GM23338 (cell line): ENCODE data around the gene TMEM86A. TPM values are rescaled to one million over a fixed set of nuclear protein-coding genes. Genes with fewer than 3 reads are reported as not detected.
A peak's percentile ranks its signal among the peaks of the same experiment; 100 is the strongest.

Experiments
- ATAC-seq: fragments of 200-7000 bp; cut with Tn5 transposase; 3 replicates; pipeline ENCODE4 v1.9.1; 2020
- DNase-seq: peaks from one replicate; pipeline ENCODE4 v3.0.0-alpha.2; 2015; ENCODE audit warnings: low spot score
- H2AFZ ChIP-seq: fragments of 200-600 bp; sonication (generic); 2 replicates; pipeline ENCODE4 v1.8.0; 2016; ENCODE audit warnings: antibody characterized with exemption, mild to moderate bottlenecking, moderate library complexity
- H3F3A ChIP-seq: fragments of 200-600 bp; sonication (generic); replicated peaks from 2 replicates; pipeline ENCODE4 v1.8.0; 2017; ENCODE audit warnings: antibody characterized with exemption, mixed run types, low read depth
- H3K27ac ChIP-seq: fragments of 200-600 bp; sonication (generic); 2 replicates; pipeline ENCODE4 v1.6.1; 2016; ENCODE audit warnings: low read depth
- H3K27me3 ChIP-seq: fragments of 200-600 bp; sonication (generic); 2 replicates; pipeline ENCODE4 v1.8.0; 2016; ENCODE audit warnings: mild to moderate bottlenecking, mixed run types, moderate library complexity; ENCODE audit not compliant: insufficient read depth
- H3K36me3 ChIP-seq: fragments of 200-600 bp; sonication (generic); 2 replicates; pipeline ENCODE4 v1.8.0; 2016; ENCODE audit warnings: mild to moderate bottlenecking; ENCODE audit not compliant: insufficient read depth
- H3K4me1 ChIP-seq: fragments of 200-600 bp; sonication (generic); 2 replicates; pipeline ENCODE4 v1.8.0; 2016; ENCODE audit warnings: mild to moderate bottlenecking, moderate library complexity; ENCODE audit not compliant: insufficient read depth
- H3K4me2 ChIP-seq: fragments of 200-600 bp; sonication (generic); 2 replicates; pipeline ENCODE4 v1.7.1; 2017; ENCODE audit warnings: mixed run types
- H3K4me3 ChIP-seq: fragments of 200-600 bp; sonication (generic); 2 replicates; pipeline ENCODE4 v1.6.1; 2016; ENCODE audit warnings: mixed run types
- H3K79me2 ChIP-seq: fragments of 200-600 bp; sonication (generic); replicated peaks from 2 replicates; pipeline ENCODE4 v1.8.0; 2017; ENCODE audit warnings: mild to moderate bottlenecking; ENCODE audit not compliant: insufficient read depth
- H3K9me2 ChIP-seq: fragments of 200-600 bp; sonication (generic); 2 replicates; pipeline ENCODE4 v1.8.0; 2017; ENCODE audit not compliant: insufficient read depth
- H4K20me1 ChIP-seq: fragments of 200-600 bp; sonication (generic); replicated peaks from 2 replicates; pipeline ENCODE4 v1.8.0; 2017; ENCODE audit warnings: mild to moderate bottlenecking; ENCODE audit not compliant: insufficient read depth
- H3K27ac Mint-ChIP-seq: 2 replicates; pipeline ENCODE4 v1.8.0; 2020; ENCODE audit warnings: inconsistent platforms, mild to moderate bottlenecking, moderate library complexity, mixed read lengths
- H3K27me3 Mint-ChIP-seq: 3 replicates; pipeline ENCODE4 v1.8.0; 2022; ENCODE audit warnings: low read depth, mild to moderate bottlenecking, moderate library complexity, mixed read lengths, inconsistent platforms; ENCODE audit not compliant: insufficient read depth, poor library complexity
- H3K36me3 Mint-ChIP-seq: 3 replicates; pipeline ENCODE4 v1.8.0; 2021; ENCODE audit warnings: low read depth, mild to moderate bottlenecking, inconsistent platforms, moderate library complexity, mixed read lengths
- H3K4me1 Mint-ChIP-seq: 3 replicates; pipeline ENCODE4 v1.8.0; 2020; ENCODE audit warnings: mild to moderate bottlenecking, inconsistent platforms, mixed read lengths
- H3K4me3 Mint-ChIP-seq: 3 replicates; pipeline ENCODE4 v1.8.0; 2021; ENCODE audit warnings: moderate library complexity, mild to moderate bottlenecking, inconsistent platforms, mixed read lengths
- H3K9me3 Mint-ChIP-seq: 3 replicates; pipeline ENCODE4 v1.8.0; 2020; ENCODE audit warnings: moderate library complexity, mild to moderate bottlenecking, inconsistent platforms, mixed read lengths
- CREB1 ChIP-seq: fragments of 250-450 bp; sonication (Bioruptor Pico); IDR thresholded peaks from 2 replicates; pipeline ENCODE4 v1.5.0; 2020; ENCODE audit warnings: low read depth, mild to moderate bottlenecking, moderate library complexity
- EZH2 ChIP-seq: fragments of 200-600 bp; sonication (generic); IDR thresholded peaks from one replicate; pipeline ENCODE4 v1.8.0; 2017; ENCODE audit warnings: antibody characterized with exemption, mild to moderate bottlenecking, low read depth; ENCODE audit not compliant: unreplicated experiment
- EZH2phosphoT487 ChIP-seq: fragments of 200-600 bp; sonication (generic); IDR thresholded peaks from one replicate; pipeline ENCODE4 v1.8.1; 2018; ENCODE audit warnings: antibody characterized with exemption; ENCODE audit not compliant: unreplicated experiment
- JUNB ChIP-seq: IDR thresholded peaks from one replicate; pipeline ENCODE4 v1.6.1; 2016; ENCODE audit warnings: antibody characterized with exemption; ENCODE audit not compliant: unreplicated experiment
- NANOG ChIP-seq: IDR thresholded peaks from 2 replicates; pipeline ENCODE4 v1.6.1; 2016; ENCODE audit warnings: antibody characterized with exemption, borderline replicate concordance
- POLR2AphosphoS5 ChIP-seq: IDR thresholded peaks from 2 replicates; pipeline ENCODE4 v1.6.1; 2016; ENCODE audit warnings: antibody characterized with exemption, low read depth
- STAT1 ChIP-seq: IDR thresholded peaks from one replicate; pipeline ENCODE4 v1.6.1; 2016; ENCODE audit warnings: antibody characterized with exemption; ENCODE audit not compliant: unreplicated experiment
- ZNF114 ChIP-seq: fragments of 250-450 bp; sonication (Bioruptor Pico); IDR thresholded peaks from 2 replicates; pipeline ENCODE4 v1.5.0; 2020; ENCODE audit warnings: mild to moderate bottlenecking, moderate library complexity
- ZNF331 ChIP-seq: fragments of 250-450 bp; sonication (Bioruptor Pico); IDR thresholded peaks from 2 replicates; pipeline ENCODE4 v1.5.0; 2020; ENCODE audit warnings: low read depth, mild to moderate bottlenecking, moderate library complexity
- polyA plus RNA-seq: library from polyadenylated mRNA; unstranded; fragments of >200 nt; fragmentation: Nextera tagmentation; extraction: Ambion mirVana; gene quantifications from 2 replicates; pipeline ENCODE4 v1.2.1, GENCODE V29; 2016
- total RNA-seq: library from RNA; depleted of rRNA; stranded (reverse); fragments of >200 nt; shearing (Covaris generic); gene quantifications from 2 replicates; pipeline ENCODE4 v1.2.3, GENCODE V29; 2014
- TF ChIP-seq, protein P1 (sequence below): IDR thresholded peaks from one replicate; pipeline ENCODE4 v1.6.1; 2018; ENCODE audit warnings: antibody characterized with exemption; ENCODE audit not compliant: unreplicated experiment
- TF ChIP-seq, protein P2 (sequence below): fragments of 250-450 bp; sonication (Bioruptor Pico); IDR thresholded peaks from 2 replicates; pipeline ENCODE4 v1.5.0; 2020; ENCODE audit warnings: mild to moderate bottlenecking, moderate library complexity
- TF ChIP-seq, protein P3 (sequence below): IDR thresholded peaks from 2 replicates; pipeline ENCODE4 v1.6.1; 2016; ENCODE audit warnings: antibody characterized with exemption
- TF ChIP-seq, protein P4 (sequence below), 2 experiments: fragments of 200-600 bp in 1 of 2; sonication (generic) in 1 of 2; conservative IDR thresholded peaks; 2 replicates each; pipeline versions ENCODE4 v1.5.1 to v1.6.1; 2016 to 2017; ENCODE audit warnings: antibody characterized with exemption in 2 of 2, low read depth in 2 of 2, mild to moderate bottlenecking in 2 of 2, moderate library complexity in 1 of 2

TMEM86A gene
- total and polyA plus RNA-seq, 2 experiments from 2014 or later, result 0.45 to 0.91 TPM

DNA sequence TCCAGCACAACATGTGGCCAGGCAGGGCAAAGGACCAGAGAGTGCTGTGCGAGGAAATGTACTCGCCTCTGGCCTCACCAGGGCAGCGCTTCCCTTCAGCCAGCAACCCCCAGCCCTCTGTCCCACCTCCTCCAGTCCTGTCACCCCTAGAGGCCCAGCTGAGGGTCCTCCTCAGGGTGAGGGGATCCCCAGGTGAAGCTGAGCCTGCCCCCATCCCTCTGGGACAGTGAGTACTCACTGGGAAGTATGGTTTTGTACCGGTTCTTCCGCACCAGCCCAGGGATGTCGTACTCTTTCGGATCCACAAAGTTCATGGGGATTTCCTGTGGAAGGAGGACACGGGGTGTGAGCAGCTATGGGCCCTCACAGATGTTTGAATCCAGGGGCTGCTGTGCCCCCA, 39.1 kb downstream of the TMEM86A start:
- Mint-ChIP-seq H3K4me1 (peaks cover 5% of the 10 kb centered on the region), H3K27ac (peak overlapping the region; percentile 61; the same call in 1 of the 2 replicates), H3K36me3 (no peaks in the 10 kb centered on the region; the same call in 2 of the 3 replicates), H3K4me3 (no peak overlapping the region), H3K27me3 (peaks cover 1% of the 10 kb centered on the region), H3K9me3 (no peaks in the 10 kb centered on the region)
- no peak for DNase-seq
- TF ChIP-seq, protein P1, sequence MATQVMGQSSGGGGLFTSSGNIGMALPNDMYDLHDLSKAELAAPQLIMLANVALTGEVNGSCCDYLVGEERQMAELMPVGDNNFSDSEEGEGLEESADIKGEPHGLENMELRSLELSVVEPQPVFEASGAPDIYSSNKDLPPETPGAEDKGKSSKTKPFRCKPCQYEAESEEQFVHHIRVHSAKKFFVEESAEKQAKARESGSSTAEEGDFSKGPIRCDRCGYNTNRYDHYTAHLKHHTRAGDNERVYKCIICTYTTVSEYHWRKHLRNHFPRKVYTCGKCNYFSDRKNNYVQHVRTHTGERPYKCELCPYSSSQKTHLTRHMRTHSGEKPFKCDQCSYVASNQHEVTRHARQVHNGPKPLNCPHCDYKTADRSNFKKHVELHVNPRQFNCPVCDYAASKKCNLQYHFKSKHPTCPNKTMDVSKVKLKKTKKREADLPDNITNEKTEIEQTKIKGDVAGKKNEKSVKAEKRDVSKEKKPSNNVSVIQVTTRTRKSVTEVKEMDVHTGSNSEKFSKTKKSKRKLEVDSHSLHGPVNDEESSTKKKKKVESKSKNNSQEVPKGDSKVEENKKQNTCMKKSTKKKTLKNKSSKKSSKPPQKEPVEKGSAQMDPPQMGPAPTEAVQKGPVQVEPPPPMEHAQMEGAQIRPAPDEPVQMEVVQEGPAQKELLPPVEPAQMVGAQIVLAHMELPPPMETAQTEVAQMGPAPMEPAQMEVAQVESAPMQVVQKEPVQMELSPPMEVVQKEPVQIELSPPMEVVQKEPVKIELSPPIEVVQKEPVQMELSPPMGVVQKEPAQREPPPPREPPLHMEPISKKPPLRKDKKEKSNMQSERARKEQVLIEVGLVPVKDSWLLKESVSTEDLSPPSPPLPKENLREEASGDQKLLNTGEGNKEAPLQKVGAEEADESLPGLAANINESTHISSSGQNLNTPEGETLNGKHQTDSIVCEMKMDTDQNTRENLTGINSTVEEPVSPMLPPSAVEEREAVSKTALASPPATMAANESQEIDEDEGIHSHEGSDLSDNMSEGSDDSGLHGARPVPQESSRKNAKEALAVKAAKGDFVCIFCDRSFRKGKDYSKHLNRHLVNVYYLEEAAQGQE, result no peak
- TF ChIP-seq ZNF114 (CRISPR knock-in tag) (no peak), POLR2AphosphoS5 (no peak), ZNF331 (CRISPR knock-in tag) (no peak), JUNB (no peak), CREB1 (no peak), STAT1 (no peak), EZH2phosphoT487 (no peak), EZH2 (no peak), NANOG (no peak)
- TF ChIP-seq, protein P2, sequence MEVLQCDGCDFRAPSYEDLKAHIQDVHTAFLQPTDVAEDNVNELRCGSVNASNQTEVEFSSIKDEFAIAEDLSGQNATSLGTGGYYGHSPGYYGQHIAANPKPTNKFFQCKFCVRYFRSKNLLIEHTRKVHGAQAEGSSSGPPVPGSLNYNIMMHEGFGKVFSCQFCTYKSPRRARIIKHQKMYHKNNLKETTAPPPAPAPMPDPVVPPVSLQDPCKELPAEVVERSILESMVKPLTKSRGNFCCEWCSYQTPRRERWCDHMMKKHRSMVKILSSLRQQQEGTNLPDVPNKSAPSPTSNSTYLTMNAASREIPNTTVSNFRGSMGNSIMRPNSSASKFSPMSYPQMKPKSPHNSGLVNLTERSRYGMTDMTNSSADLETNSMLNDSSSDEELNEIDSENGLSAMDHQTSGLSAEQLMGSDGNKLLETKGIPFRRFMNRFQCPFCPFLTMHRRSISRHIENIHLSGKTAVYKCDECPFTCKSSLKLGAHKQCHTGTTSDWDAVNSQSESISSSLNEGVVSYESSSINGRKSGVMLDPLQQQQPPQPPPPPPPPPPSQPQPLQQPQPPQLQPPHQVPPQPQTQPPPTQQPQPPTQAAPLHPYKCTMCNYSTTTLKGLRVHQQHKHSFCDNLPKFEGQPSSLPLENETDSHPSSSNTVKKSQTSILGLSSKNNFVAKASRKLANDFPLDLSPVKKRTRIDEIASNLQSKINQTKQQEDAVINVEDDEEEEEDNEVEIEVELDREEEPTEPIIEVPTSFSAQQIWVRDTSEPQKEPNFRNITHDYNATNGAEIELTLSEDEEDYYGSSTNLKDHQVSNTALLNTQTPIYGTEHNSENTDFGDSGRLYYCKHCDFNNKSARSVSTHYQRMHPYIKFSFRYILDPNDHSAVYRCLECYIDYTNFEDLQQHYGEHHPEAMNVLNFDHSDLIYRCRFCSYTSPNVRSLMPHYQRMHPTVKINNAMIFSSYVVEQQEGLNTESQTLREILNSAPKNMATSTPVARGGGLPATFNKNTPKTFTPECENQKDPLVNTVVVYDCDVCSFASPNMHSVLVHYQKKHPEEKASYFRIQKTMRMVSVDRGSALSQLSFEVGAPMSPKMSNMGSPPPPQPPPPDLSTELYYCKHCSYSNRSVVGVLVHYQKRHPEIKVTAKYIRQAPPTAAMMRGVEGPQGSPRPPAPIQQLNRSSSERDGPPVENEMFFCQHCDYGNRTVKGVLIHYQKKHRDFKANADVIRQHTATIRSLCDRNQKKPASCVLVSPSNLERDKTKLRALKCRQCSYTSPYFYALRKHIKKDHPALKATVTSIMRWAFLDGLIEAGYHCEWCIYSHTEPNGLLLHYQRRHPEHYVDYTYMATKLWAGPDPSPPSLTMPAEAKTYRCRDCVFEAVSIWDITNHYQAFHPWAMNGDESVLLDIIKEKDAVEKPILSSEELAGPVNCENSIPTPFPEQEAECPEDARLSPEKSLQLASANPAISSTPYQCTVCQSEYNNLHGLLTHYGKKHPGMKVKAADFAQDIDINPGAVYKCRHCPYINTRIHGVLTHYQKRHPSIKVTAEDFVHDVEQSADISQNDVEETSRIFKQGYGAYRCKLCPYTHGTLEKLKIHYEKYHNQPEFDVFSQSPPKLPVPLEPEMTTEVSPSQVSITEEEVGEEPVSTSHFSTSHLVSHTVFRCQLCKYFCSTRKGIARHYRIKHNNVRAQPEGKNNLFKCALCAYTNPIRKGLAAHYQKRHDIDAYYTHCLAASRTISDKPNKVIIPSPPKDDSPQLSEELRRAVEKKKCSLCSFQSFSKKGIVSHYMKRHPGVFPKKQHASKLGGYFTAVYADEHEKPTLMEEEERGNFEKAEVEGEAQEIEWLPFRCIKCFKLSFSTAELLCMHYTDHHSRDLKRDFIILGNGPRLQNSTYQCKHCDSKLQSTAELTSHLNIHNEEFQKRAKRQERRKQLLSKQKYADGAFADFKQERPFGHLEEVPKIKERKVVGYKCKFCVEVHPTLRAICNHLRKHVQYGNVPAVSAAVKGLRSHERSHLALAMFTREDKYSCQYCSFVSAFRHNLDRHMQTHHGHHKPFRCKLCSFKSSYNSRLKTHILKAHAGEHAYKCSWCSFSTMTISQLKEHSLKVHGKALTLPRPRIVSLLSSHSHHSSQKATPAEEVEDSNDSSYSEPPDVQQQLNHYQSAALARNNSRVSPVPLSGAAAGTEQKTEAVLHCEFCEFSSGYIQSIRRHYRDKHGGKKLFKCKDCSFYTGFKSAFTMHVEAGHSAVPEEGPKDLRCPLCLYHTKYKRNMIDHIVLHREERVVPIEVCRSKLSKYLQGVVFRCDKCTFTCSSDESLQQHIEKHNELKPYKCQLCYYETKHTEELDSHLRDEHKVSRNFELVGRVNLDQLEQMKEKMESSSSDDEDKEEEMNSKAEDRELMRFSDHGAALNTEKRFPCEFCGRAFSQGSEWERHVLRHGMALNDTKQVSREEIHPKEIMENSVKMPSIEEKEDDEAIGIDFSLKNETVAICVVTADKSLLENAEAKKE (CRISPR knock-in tag), result no peak
- TF ChIP-seq, protein P3, sequence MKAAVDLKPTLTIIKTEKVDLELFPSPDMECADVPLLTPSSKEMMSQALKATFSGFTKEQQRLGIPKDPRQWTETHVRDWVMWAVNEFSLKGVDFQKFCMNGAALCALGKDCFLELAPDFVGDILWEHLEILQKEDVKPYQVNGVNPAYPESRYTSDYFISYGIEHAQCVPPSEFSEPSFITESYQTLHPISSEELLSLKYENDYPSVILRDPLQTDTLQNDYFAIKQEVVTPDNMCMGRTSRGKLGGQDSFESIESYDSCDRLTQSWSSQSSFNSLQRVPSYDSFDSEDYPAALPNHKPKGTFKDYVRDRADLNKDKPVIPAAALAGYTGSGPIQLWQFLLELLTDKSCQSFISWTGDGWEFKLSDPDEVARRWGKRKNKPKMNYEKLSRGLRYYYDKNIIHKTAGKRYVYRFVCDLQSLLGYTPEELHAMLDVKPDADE, result no peak
- TF ChIP-seq, protein P4, sequence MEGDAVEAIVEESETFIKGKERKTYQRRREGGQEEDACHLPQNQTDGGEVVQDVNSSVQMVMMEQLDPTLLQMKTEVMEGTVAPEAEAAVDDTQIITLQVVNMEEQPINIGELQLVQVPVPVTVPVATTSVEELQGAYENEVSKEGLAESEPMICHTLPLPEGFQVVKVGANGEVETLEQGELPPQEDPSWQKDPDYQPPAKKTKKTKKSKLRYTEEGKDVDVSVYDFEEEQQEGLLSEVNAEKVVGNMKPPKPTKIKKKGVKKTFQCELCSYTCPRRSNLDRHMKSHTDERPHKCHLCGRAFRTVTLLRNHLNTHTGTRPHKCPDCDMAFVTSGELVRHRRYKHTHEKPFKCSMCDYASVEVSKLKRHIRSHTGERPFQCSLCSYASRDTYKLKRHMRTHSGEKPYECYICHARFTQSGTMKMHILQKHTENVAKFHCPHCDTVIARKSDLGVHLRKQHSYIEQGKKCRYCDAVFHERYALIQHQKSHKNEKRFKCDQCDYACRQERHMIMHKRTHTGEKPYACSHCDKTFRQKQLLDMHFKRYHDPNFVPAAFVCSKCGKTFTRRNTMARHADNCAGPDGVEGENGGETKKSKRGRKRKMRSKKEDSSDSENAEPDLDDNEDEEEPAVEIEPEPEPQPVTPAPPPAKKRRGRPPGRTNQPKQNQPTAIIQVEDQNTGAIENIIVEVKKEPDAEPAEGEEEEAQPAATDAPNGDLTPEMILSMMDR (conservative IDR thresholded peaks at IDR 0.05; ENCODE audit: low read depth in 2 of 2), result no peak
- no peaks in the 10 kb centered on the region for H3K79me2 ChIP-seq
- H3K4me1 ChIP-seq, result no peaks in the 10 kb centered on the region
- H3K9me2 ChIP-seq, result no peaks in the 10 kb centered on the region
- no peaks in the 10 kb centered on the region for H3K36me3 ChIP-seq
- H3K27me3 ChIP-seq, result no peaks in the 10 kb centered on the region
- H3K4me3 ChIP-seq, result no peak overlapping the region
- H3K27ac ChIP-seq, result no peak overlapping the region
- ATAC-seq, result no peak
- H2AFZ ChIP-seq, result no peak overlapping the region
- no peaks in the 10 kb centered on the region for H3F3A ChIP-seq
- H4K20me1 ChIP-seq, result no peaks in the 10 kb centered on the region
- H3K4me2 ChIP-seq, result no peak overlapping the region
